ENCODE data around the gene GALK2. TPM values are rescaled to one million over a fixed set of nuclear protein-coding genes. Genes with fewer than 3 reads are reported as not detected.
A peak's percentile ranks its signal among the peaks of the same experiment; 100 is the strongest.

GALK2 gene
- total RNA-seq, 6 experiments from 2014 or later: 17.5 to 24.7 (median 21.6) TPM

DNA sequence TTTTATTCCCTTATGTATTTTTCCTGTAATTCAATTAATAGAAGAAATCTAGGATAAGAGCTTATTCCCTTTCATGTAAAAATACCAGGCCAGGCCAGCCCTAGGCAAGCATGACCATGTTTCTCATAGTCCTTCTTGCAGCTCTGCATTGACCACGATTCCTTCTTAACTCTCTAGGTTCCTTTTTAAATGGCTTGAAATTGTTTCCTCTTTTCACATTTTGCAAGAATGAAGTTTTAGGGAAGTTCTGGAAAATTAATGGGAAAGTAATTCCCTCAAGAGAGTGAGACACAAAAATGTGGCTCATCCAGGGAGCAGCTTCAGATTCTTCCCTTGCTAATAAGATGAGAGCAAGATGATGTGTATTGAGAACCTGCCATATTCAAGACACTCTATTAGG lies 136.5 kb downstream of the GALK2 start:
- TF ChIP-seq, protein P1, sequence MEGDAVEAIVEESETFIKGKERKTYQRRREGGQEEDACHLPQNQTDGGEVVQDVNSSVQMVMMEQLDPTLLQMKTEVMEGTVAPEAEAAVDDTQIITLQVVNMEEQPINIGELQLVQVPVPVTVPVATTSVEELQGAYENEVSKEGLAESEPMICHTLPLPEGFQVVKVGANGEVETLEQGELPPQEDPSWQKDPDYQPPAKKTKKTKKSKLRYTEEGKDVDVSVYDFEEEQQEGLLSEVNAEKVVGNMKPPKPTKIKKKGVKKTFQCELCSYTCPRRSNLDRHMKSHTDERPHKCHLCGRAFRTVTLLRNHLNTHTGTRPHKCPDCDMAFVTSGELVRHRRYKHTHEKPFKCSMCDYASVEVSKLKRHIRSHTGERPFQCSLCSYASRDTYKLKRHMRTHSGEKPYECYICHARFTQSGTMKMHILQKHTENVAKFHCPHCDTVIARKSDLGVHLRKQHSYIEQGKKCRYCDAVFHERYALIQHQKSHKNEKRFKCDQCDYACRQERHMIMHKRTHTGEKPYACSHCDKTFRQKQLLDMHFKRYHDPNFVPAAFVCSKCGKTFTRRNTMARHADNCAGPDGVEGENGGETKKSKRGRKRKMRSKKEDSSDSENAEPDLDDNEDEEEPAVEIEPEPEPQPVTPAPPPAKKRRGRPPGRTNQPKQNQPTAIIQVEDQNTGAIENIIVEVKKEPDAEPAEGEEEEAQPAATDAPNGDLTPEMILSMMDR (IDR thresholded peaks at IDR 0.05): no peak
- peaks cover 37% of the 10 kb centered on the region for H3K36me3 Mint-ChIP-seq (ENCODE audit: low read depth)
- no peak overlapping the region for H3K4me3 Mint-ChIP-seq
- peaks cover 16% of the 10 kb centered on the region for H3K4me1 Mint-ChIP-seq (ENCODE audit: low read depth)
- no peak for DNase-seq
- H3K9me3 Mint-ChIP-seq: no peaks in the 10 kb centered on the region
- no peaks in the 10 kb centered on the region for H3K27me3 Mint-ChIP-seq (ENCODE audit: insufficient read depth)
- H3K27ac Mint-ChIP-seq: no peak overlapping the region

DNA sequence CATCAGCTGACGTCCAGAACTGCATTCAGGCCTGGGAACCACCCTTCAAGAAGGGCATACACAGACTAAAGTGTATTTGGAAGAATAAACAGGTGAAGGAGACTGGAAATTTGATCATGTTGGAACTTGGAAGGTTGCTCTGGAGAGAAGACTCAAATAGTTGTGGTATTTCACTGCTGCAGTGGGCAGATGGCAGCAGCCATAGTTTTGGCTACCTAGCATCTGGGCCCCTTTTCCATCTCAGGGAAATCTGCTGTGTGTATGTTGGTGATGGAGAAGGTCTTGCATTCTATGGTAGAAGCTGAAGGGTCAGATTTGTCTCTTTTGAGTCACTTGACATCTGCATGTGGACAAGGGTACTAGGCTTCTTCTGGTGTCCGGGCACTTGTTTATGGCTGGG lies 138.6 kb downstream of the GALK2 start:
- no peaks in the 10 kb centered on the region for H3K27me3 Mint-ChIP-seq (ENCODE audit: insufficient read depth)
- TF ChIP-seq, protein P1 (IDR thresholded peaks at IDR 0.05): no peak
- H3K4me1 Mint-ChIP-seq (ENCODE audit: low read depth): peaks cover 30% of the 10 kb centered on the region
- H3K36me3 Mint-ChIP-seq (ENCODE audit: low read depth): peaks cover 37% of the 10 kb centered on the region
- no peak overlapping the region for H3K4me3 Mint-ChIP-seq
- H3K27ac Mint-ChIP-seq: no peak overlapping the region
- H3K9me3 Mint-ChIP-seq: no peaks in the 10 kb centered on the region
- DNase-seq: no peak

DNA sequence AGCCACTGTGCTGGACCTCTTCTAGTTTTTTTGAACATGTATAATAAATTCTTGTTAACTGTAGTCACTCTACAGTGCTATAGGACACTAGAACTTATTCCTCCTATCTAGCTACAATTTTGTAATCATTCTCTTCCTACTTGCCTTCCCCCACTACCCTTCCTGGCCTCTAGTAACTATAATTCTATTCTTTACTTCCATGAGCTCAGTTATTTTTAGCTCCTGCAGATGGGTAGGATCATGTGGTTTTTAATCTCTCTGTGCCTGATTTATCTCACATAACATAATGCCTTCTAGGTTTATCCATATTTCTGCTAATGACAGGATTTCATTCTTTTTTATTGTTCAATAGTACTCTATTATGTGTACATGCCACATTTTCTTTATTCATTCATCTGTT lies 139.8 kb downstream of the GALK2 start:
- Mint-ChIP-seq H3K27ac (no peak overlapping the region), H3K27me3 (ENCODE audit: insufficient read depth) (no peaks in the 10 kb centered on the region), H3K4me1 (ENCODE audit: low read depth) (peaks cover 41% of the 10 kb centered on the region), H3K4me3 (peak overlapping the region; percentile 12; the same call in 1 of the 2 replicates), H3K9me3 (no peaks in the 10 kb centered on the region), H3K36me3 (ENCODE audit: low read depth) (peaks cover 34% of the 10 kb centered on the region)
- TF ChIP-seq, protein P1 (IDR thresholded peaks at IDR 0.05): no peak
- DNase-seq: no peak

DNA sequence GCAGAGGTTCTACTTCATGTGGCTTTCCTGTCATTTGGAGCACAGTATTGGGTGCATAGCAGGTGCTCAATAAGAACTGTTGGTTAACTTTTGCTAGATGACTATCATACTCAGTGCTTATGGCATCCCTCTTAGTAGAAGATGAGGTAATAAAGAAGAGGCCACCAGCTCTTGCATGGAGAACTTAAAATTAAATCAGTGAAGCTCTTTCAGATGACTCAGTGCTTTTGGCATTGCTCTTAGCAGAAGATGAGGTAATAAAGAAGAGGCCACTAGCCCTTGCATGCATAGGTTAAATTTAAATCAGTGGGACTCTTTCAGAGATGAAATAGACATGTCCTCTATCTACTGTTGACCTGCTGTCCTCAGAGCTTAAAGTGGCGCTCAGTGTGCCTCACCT lies 143.6 kb downstream of the GALK2 start:
- Mint-ChIP-seq H3K9me3 (no peaks in the 10 kb centered on the region), H3K36me3 (ENCODE audit: low read depth) (peaks cover 29% of the 10 kb centered on the region)
- DNase-seq: peak; percentile 82

DNA sequence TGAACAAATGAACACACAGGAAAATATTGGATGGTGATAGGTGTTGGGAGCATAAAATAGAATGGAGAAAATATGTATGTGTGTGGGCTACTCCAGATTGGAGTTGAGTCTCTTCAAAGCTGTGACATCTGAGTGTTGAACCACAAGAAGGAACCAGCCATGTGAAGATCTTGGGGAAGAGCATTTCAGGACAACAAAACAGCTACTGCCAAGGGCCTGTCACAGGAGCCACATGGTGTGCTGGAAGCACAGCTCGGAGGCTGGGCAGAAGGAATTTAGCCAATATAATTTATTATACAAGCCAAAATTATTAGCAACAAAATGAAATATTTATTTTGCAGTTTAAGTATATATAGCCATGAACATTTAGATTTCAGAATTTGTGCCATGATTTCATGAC lies 144.7 kb downstream of the GALK2 start:
- no peaks in the 10 kb centered on the region for H3K9me3 Mint-ChIP-seq
- no peak overlapping the region for H3K4me3 Mint-ChIP-seq
- no peak for DNase-seq
- peaks cover 46% of the 10 kb centered on the region for H3K4me1 Mint-ChIP-seq (ENCODE audit: low read depth)
- H3K27me3 Mint-ChIP-seq (ENCODE audit: insufficient read depth): no peaks in the 10 kb centered on the region
- H3K27ac Mint-ChIP-seq: no peak overlapping the region
- TF ChIP-seq, protein P1 (IDR thresholded peaks at IDR 0.05): no peak
- peaks cover 28% of the 10 kb centered on the region for H3K36me3 Mint-ChIP-seq (ENCODE audit: low read depth)

More for the DNA sequence above, 143.6 kb downstream of the GALK2 start:
- Mint-ChIP-seq H3K27ac (peak overlapping the region; percentile 71), H3K27me3 (ENCODE audit: insufficient read depth) (no peaks in the 10 kb centered on the region), H3K4me3 (no peak overlapping the region; the same call in 1 of the 2 replicates), H3K4me1 (ENCODE audit: low read depth) (peaks cover 47% of the 10 kb centered on the region)
- TF ChIP-seq, protein P1 (IDR thresholded peaks at IDR 0.05): no peak

DNA sequence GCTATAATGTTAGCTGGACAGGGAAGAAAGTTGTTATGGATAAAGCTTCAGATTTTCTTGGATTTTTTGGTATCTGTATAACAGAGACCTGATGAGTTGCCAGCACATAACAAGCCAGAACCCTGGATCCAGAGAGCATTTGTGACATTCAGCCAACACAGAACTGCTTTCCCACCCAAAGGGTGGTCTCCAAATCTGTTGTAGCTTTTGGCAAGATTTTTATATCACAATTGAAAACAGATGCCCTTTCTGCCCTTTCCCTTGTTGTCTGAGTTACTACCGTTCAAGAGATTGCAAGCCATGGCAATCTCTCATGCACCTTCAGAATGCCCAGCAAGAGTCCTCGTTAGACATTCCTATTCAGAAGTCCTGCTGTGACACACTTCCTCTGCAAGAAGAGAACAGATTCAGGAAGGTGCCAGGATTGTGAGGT lies 145.4 kb downstream of the GALK2 start:
- Mint-ChIP-seq H3K36me3 (ENCODE audit: low read depth) (peaks cover 29% of the 10 kb centered on the region), H3K9me3 (no peaks in the 10 kb centered on the region), H3K27ac (no peak overlapping the region), H3K4me1 (ENCODE audit: low read depth) (peaks cover 39% of the 10 kb centered on the region), H3K4me3 (no peak overlapping the region), H3K27me3 (ENCODE audit: insufficient read depth) (no peaks in the 10 kb centered on the region)
- DNase-seq: no peak
- TF ChIP-seq, protein P1 (IDR thresholded peaks at IDR 0.05): no peak
